Smooth muscle cell (in vitro differentiated cells): Measurements from ENCODE around the gene LHX1. TPM values are rescaled to one million over a fixed set of nuclear protein-coding genes. Genes with fewer than 3 reads are reported as not detected.

Experiments
- DNase-seq: peaks from one replicate; lab custom pipeline; 2025; ENCODE audit not compliant: unreplicated experiment; lab: John Stamatoyannopoulos, UW
- H2AFZ ChIP-seq: fragments of 200-600 bp; sonication (generic); 2 replicates; pipeline ENCODE4 v1.6.0; 2016; ENCODE audit warnings: antibody characterized with exemption, low read depth, mild to moderate bottlenecking
- H3F3A ChIP-seq: fragments of 200-600 bp; sonication (generic); 2 replicates; pipeline ENCODE4 v1.6.0; 2017; ENCODE audit warnings: antibody characterized with exemption, low read depth
- H3K27ac ChIP-seq: fragments of 200-600 bp; sonication (generic); 2 replicates; pipeline ENCODE4 v1.5.1; 2016; ENCODE audit warnings: low read depth, mild to moderate bottlenecking
- H3K27me3 ChIP-seq: fragments of 200-600 bp; sonication (generic); 2 replicates; pipeline ENCODE4 v1.6.1; 2016; ENCODE audit warnings: low read depth, mild to moderate bottlenecking
- H3K36me3 ChIP-seq: fragments of 200-600 bp; sonication (generic); 2 replicates; pipeline ENCODE4 v1.5.1; 2016; ENCODE audit warnings: low read depth
- H3K4me1 ChIP-seq: fragments of 200-600 bp; sonication (generic); 2 replicates; pipeline ENCODE4 v1.5.1; 2016; ENCODE audit warnings: low read depth
- H3K4me2 ChIP-seq: fragments of 200-600 bp; sonication (generic); 2 replicates; pipeline ENCODE4 v1.6.0; 2016; ENCODE audit warnings: mild to moderate bottlenecking
- H3K4me3 ChIP-seq: fragments of 200-600 bp; sonication (generic); 2 replicates; pipeline ENCODE4 v1.5.1; 2016; ENCODE audit warnings: mild to moderate bottlenecking
- H3K79me2 ChIP-seq: fragments of 200-600 bp; sonication (generic); 2 replicates; pipeline ENCODE4 v1.6.0; 2016; ENCODE audit warnings: low read depth, mild to moderate bottlenecking
- H3K9ac ChIP-seq: fragments of 200-600 bp; sonication (generic); 2 replicates; pipeline ENCODE4 v1.6.0; 2016; ENCODE audit warnings: low read depth
- H3K9me3 ChIP-seq: fragments of 200-600 bp; sonication (generic); replicated peaks from 2 replicates; pipeline ENCODE4 v1.5.1; 2016; ENCODE audit warnings: low read depth
- H4K20me1 ChIP-seq: fragments of 200-600 bp; sonication (generic); 2 replicates; pipeline ENCODE4 v1.6.0; 2016; ENCODE audit warnings: low read depth
- CTCF ChIP-seq: fragments of 200-600 bp; sonication (generic); IDR thresholded peaks from 2 replicates; pipeline ENCODE4 v1.5.1; 2017; ENCODE audit warnings: borderline replicate concordance, mild to moderate bottlenecking, antibody characterized with exemption; ENCODE audit not compliant: insufficient read depth, poor library complexity, severe bottlenecking
- WGBS: methylation state at CpG from one replicate; pipeline ENCODE4 v1.1.7; 2016; ENCODE audit warnings: low lambda C conversion rate; 5-methylcytosine and 5-hydroxymethylcytosine counted together
- polyA plus RNA-seq: library from polyadenylated mRNA; unstranded; fragments of >200 nt; fragmentation: Nextera tagmentation; extraction: Ambion mirVana; gene quantifications from 2 replicates; pipeline ENCODE4 v1.2.1, GENCODE V29; 2016
- total RNA-seq: library from RNA; depleted of rRNA; stranded (reverse); fragments of >200 nt; gene quantifications from 2 replicates; pipeline ENCODE4 v1.2.3, GENCODE V29; 2014

LHX1 gene
- total and polyA plus RNA-seq, 2 experiments from 2014 or later = not detected

DNA sequence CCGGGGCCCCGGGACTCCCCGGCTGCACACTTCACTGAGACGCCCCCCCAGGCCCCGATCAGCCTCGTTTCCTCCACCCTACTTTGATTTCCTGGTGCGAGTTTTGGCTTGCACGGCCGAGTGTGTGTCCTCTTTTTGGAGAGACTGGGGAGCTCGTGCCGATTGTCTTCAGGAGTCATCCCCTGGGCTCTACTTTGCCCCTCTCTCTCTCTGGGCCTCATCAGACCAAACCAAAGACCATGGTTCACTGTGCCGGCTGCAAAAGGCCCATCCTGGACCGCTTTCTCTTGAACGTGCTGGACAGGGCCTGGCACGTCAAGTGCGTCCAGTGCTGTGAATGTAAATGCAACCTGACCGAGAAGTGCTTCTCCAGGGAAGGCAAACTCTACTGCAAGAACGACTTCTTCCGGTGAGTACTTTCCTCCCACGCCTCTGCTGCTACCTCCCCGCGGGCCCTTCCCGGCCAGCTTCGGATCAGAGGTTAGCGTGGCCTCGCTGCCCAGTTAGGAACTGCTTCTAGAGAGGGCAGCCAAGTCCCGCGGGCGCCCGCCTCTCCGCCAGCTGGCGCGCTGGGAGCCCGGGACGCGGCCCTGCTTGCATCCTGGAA, 787 bp downstream of the LHX1 start:
- Histone ChIP-seq H3K4me1 (peaks cover 64% of the 10 kb centered on the region), H3K4me2 (peak overlapping the region; percentile 82), H3K27me3 (peaks cover 100% of the 10 kb centered on the region), H3K36me3 (no peaks in the 10 kb centered on the region), H4K20me1 (peaks cover 15% of the 10 kb centered on the region), H3K9ac (no peak overlapping the region), H3K9me3 (no peaks in the 10 kb centered on the region), H3K4me3 (no peak overlapping the region), H3K79me2 (no peaks in the 10 kb centered on the region), H3K27ac (no peak overlapping the region), H2AFZ (no peak overlapping the region), H3F3A (no peaks in the 10 kb centered on the region)
- TF ChIP-seq CTCF = no peak
- WGBS = 2% methylated on average over 36 of the region's 36 CpGs
- DNase-seq = no peak

DNA sequence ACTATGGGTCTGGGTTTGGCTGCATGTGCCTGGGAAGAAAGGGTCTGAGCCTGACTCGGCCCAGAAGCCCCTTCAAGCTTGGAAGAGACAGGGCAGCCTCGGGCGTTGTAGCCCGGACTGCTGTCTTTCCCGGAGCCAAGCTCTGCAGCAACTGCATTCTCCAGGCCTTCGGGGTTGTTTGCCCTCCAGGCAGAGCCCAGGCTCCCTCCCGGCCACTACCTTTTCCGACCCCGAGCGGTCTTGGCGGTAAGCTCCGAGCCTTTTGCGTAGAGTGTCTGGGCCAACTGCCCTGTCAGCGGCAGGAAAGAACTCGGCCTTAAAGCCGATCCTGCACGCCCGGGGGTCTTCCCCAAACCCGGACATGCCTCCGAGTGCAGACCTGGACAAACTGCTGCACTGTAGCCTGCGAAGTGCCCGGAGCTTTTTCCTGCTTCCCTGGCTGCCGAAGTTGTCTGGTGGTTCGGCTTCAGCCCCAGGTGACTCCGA, 1.3 kb downstream of the LHX1 start:
- TF ChIP-seq CTCF = no peak
- Histone ChIP-seq H3K27me3 (peaks cover 100% of the 10 kb centered on the region), H3F3A (no peaks in the 10 kb centered on the region), H4K20me1 (peaks cover 15% of the 10 kb centered on the region), H3K36me3 (no peaks in the 10 kb centered on the region), H3K9ac (no peak overlapping the region), H3K4me1 (peaks cover 60% of the 10 kb centered on the region), H2AFZ (no peak overlapping the region), H3K4me3 (no peak overlapping the region), H3K9me3 (no peaks in the 10 kb centered on the region), H3K4me2 (peak overlapping the region; percentile 82), H3K27ac (no peak overlapping the region), H3K79me2 (no peaks in the 10 kb centered on the region)
- no peak for DNase-seq
- 2% methylated on average over 25 of the region's 25 CpGs for WGBS

DNA sequence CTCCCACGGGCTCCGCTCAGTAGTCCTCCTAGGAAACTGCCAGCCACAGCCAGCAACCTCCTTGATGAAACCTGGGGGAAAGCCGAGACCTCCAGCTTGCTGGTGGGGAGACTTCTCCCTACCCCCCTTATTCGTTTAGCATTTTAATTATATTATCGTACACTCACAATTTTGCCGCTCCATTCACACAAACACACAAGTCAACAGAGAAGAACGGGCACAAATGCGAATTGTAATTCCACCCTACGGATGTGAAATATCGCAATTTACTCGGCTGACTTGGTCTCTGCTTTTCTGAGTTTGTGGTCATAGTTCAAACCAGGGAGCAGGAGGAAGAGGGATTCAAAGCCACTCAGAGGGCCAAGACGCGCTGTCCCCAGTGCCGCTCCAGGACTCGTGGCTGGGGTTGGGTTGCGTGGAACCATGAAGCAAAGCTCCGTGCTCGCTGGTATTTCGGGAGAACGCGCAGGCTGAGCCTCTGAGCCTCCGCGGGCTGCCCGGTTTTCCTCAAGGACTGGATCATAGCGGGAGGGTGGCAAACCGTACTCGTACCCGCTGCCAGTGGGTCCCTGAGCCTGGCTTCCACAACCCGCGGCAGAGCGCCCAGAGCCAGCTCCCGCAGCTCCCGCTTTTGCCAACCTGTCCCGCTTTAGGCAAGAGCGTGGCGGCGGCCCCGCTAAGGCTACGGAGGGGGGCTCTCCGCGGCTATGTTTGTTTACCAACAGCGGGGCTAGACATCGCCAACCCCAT, 2.0 kb downstream of the LHX1 start:
- Histone ChIP-seq H2AFZ (no peak overlapping the region), H3K79me2 (no peaks in the 10 kb centered on the region), H3K9me3 (no peaks in the 10 kb centered on the region), H4K20me1 (peaks cover 11% of the 10 kb centered on the region), H3F3A (no peaks in the 10 kb centered on the region), H3K9ac (no peak overlapping the region), H3K4me1 (peaks cover 54% of the 10 kb centered on the region), H3K4me2 (no peak overlapping the region), H3K4me3 (no peak overlapping the region), H3K36me3 (no peaks in the 10 kb centered on the region), H3K27me3 (peaks cover 100% of the 10 kb centered on the region), H3K27ac (no peak overlapping the region)
- whole genome bisulfite sequencing = 4% methylated on average over 41 of the region's 43 CpGs
- TF ChIP-seq CTCF = no peak
- no peak for DNase-seq
